Measurements from ENCODE around the gene MPP2.

Gene MPP2

DNA sequence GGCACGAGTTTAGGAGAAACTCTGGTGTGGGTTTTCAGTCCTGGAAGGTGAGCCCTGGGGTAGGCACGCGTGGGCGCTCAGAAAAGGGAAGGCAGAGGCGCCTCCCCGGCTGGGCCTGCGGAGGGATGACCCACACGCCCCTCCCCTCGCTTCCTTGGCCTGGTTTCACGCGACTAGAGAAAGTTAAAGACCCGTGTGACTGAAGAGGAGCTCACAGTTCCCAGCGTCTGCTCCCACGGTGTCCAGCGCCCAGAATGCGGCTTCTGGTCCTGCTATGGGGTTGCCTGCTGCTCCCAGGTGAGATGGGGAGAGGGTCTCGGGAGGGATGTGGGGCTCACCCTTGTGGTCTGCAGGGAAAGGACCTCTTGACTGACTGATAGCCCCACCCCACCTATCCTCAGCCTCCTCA, 60.4 kb downstream of the MPP2 start, which contains the start of gene CD300LG:
Gene CD300LG, plus strand, starts transcription at position 214 of the 409 bp plus-strand sequence. Its CDS starts 41 bp downstream, at position 255.
- Histone ChIP-seq H3K27ac (ENCODE audit: low read length) (no peak within 1 kb of the TSS), H3K9me2 (replicated peaks; ENCODE audit: insufficient read depth, low read length) (no peaks in the 10 kb centered on the region), H3K4me1 (ENCODE audit: low read length) (no peaks in the 10 kb centered on the region), H3K4me3 (ENCODE audit: low read length) (no peak within 1 kb of the TSS), H3K79me2 (ENCODE audit: low read length) (no peaks in the 10 kb centered on the region), H3K36me3 (replicated peaks; ENCODE audit: insufficient read depth, low read length) (no peaks in the 10 kb centered on the region), H2AFZ (ENCODE audit: low read length) (no peak within 1 kb of the TSS), H4K20me1 (ENCODE audit: insufficient read depth, low read length) (no peaks in the 10 kb centered on the region), H3K27me3 (replicated peaks; ENCODE audit: insufficient read depth, low read length) (peaks cover 64% of the 10 kb centered on the region), H3K9me3 (replicated peaks; ENCODE audit: insufficient read depth, low read length) (no peaks in the 10 kb centered on the region), H3K9ac (ENCODE audit: low read length) (no peak within 1 kb of the TSS), H3F3A (ENCODE audit: insufficient read depth, low read length) (no peaks in the 10 kb centered on the region), H3K4me2 (ENCODE audit: low read depth, low read length) (no peak within 1 kb of the TSS)
- TF ChIP-seq EZH2phosphoT487 (IDR thresholded peaks at IDR 0.05; ENCODE audit: low read length): no peak
- TF ChIP-seq EZH2 (optimal IDR thresholded peaks at IDR 0.05; ENCODE audit: low read depth, low read length): no peak
- TF ChIP-seq, protein P1, sequence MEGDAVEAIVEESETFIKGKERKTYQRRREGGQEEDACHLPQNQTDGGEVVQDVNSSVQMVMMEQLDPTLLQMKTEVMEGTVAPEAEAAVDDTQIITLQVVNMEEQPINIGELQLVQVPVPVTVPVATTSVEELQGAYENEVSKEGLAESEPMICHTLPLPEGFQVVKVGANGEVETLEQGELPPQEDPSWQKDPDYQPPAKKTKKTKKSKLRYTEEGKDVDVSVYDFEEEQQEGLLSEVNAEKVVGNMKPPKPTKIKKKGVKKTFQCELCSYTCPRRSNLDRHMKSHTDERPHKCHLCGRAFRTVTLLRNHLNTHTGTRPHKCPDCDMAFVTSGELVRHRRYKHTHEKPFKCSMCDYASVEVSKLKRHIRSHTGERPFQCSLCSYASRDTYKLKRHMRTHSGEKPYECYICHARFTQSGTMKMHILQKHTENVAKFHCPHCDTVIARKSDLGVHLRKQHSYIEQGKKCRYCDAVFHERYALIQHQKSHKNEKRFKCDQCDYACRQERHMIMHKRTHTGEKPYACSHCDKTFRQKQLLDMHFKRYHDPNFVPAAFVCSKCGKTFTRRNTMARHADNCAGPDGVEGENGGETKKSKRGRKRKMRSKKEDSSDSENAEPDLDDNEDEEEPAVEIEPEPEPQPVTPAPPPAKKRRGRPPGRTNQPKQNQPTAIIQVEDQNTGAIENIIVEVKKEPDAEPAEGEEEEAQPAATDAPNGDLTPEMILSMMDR (IDR thresholded peaks at IDR 0.05; ENCODE audit: low read length): no peak
- DNase-seq: no peak

DNA sequence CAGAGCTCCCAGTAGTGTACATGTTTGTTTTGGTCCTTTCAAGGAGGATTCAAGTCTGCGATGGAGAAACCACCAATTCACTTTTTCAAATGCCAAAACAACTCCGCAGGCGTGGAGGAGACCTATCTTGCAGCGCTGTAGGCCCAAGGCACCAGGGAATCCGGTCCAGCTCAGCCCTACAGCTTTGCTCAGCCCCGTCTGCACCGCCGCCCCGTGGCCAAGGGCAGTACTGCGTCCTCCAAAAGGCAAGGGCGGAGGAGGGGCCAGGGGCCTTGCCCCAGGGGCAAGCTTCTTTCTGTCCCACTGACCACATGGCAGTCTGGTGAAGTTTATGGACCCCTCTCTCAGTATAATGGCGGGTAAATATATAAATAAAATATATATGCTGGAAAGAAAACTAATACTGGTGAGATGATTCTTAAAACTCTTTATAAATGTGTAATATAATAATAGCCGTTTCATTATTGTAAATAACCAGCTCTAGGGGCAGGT, 61.1 kb downstream of the MPP2 start:
- Histone ChIP-seq H3K27ac (ENCODE audit: low read length) (no peak overlapping the region), H3K79me2 (ENCODE audit: low read length) (no peaks in the 10 kb centered on the region), H3K27me3 (replicated peaks; ENCODE audit: insufficient read depth, low read length) (peaks cover 58% of the 10 kb centered on the region), H3K9me2 (replicated peaks; ENCODE audit: insufficient read depth, low read length) (no peaks in the 10 kb centered on the region), H4K20me1 (ENCODE audit: insufficient read depth, low read length) (no peaks in the 10 kb centered on the region), H3K4me2 (ENCODE audit: low read depth, low read length) (no peak overlapping the region), H3K9ac (ENCODE audit: low read length) (no peak overlapping the region), H3K36me3 (replicated peaks; ENCODE audit: insufficient read depth, low read length) (no peaks in the 10 kb centered on the region), H2AFZ (ENCODE audit: low read length) (no peak overlapping the region), H3K4me3 (ENCODE audit: low read length) (no peak overlapping the region), H3K9me3 (replicated peaks; ENCODE audit: insufficient read depth, low read length) (no peaks in the 10 kb centered on the region), H3F3A (ENCODE audit: insufficient read depth, low read length) (no peaks in the 10 kb centered on the region), H3K4me1 (ENCODE audit: low read length) (no peaks in the 10 kb centered on the region)
- DNase-seq: peak; percentile 58
- TF ChIP-seq EZH2phosphoT487 (IDR thresholded peaks at IDR 0.05; ENCODE audit: low read length): no peak
- TF ChIP-seq, protein P1 (IDR thresholded peaks at IDR 0.05; ENCODE audit: low read length): peak; percentile 93

DNA sequence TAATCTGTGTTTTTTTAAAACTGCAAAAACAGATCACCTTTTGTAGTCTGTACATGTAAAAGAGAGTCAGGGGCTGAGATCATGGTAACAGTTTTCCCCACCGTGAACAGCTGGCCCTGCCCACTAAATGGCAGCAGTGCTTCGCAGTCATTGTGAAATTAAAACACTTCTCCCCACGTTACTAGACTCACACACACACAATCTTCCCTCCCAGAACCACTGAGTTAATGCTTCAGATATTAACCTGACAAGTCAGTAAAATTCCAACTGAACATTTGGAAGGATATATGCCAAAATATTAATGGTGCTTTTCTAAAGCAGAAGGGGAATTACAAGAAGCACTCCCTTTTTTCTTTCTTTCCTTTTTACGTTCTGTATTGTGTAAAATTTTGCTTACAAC, 61.6 kb downstream of the MPP2 start:
- Histone ChIP-seq H2AFZ (ENCODE audit: low read length) (no peak overlapping the region), H3K27ac (ENCODE audit: low read length) (no peak overlapping the region), H3K27me3 (replicated peaks; ENCODE audit: insufficient read depth, low read length) (peaks cover 58% of the 10 kb centered on the region), H3K79me2 (ENCODE audit: low read length) (no peaks in the 10 kb centered on the region), H3K4me1 (ENCODE audit: low read length) (no peaks in the 10 kb centered on the region), H4K20me1 (ENCODE audit: insufficient read depth, low read length) (no peaks in the 10 kb centered on the region), H3F3A (ENCODE audit: insufficient read depth, low read length) (no peaks in the 10 kb centered on the region), H3K9me2 (replicated peaks; ENCODE audit: insufficient read depth, low read length) (no peaks in the 10 kb centered on the region), H3K4me3 (ENCODE audit: low read length) (no peak overlapping the region), H3K4me2 (ENCODE audit: low read depth, low read length) (no peak overlapping the region), H3K9me3 (replicated peaks; ENCODE audit: insufficient read depth, low read length) (no peaks in the 10 kb centered on the region), H3K36me3 (replicated peaks; ENCODE audit: insufficient read depth, low read length) (no peaks in the 10 kb centered on the region), H3K9ac (ENCODE audit: low read length) (no peak overlapping the region)
- no peak for DNase-seq
- TF ChIP-seq EZH2phosphoT487 (IDR thresholded peaks at IDR 0.05; ENCODE audit: low read length): no peak
- TF ChIP-seq EZH2 (optimal IDR thresholded peaks at IDR 0.05; ENCODE audit: low read depth, low read length): no peak
- TF ChIP-seq, protein P1 (IDR thresholded peaks at IDR 0.05; ENCODE audit: low read length): no peak

Data from MM.1S (cell line).